A673 (cell line): ENCODE results near the gene SPEF2. TPM values are rescaled to one million over a fixed set of nuclear protein-coding genes. Genes with fewer than 3 reads are reported as not detected.

Source experiments
- BruUV-seq: library from RNA; stranded (reverse); fragments of 400-500 nt; replicated peaks from 2 replicates; lab custom pipeline; 2021; lab: Mats Ljungman, UMichigan
- CTCF ChIA-PET: fragments of 300-600 bp; sonication (Branson Sonifier 250); formaldehyde crosslinking; loops from one replicate; lab custom pipeline; 2022; ENCODE audit warnings: antibody characterized with exemption; lab: Charles Lee
- POLR2A ChIA-PET: fragments of 300-600 bp; sonication (Branson Sonifier 250); formaldehyde crosslinking; loops from one replicate; lab custom pipeline; 2022; ENCODE audit warnings: antibody characterized with exemption; ENCODE audit not compliant: low non-redundant PET; lab: Charles Lee
- DNase-seq: peaks from one replicate; pipeline ENCODE4 v3.0.0-alpha.2; 2015; ENCODE audit warnings: low spot score
- H3K27ac ChIP-seq: fragments of 200-600 bp; sonication (generic); 2 replicates; pipeline ENCODE4 v1.5.1; 2016; ENCODE audit warnings: mixed run types, low read depth, mild to moderate bottlenecking, mixed read lengths, antibody characterized with exemption, low read length; ENCODE audit not compliant: poor library complexity, severe bottlenecking
- H3K27me3 ChIP-seq: fragments of 200-600 bp; sonication (generic); replicated peaks from 2 replicates; pipeline ENCODE4 v1.6.1; 2017; ENCODE audit warnings: mixed run types, low read depth, mild to moderate bottlenecking, mixed read lengths, antibody characterized with exemption, low read length; ENCODE audit not compliant: insufficient read depth, poor library complexity
- H3K36me3 ChIP-seq: fragments of 200-600 bp; sonication (generic); 2 replicates; pipeline ENCODE4 v1.6.1; 2016; ENCODE audit warnings: mixed run types, mild to moderate bottlenecking, mixed read lengths, antibody characterized with exemption, low read length; ENCODE audit not compliant: insufficient read depth, poor library complexity, severe bottlenecking
- H3K4me1 ChIP-seq: fragments of 200-600 bp; sonication (generic); 2 replicates; pipeline ENCODE4 v1.6.1; 2017; ENCODE audit warnings: mixed run types, mild to moderate bottlenecking, mixed read lengths, antibody characterized with exemption, low read length; ENCODE audit not compliant: insufficient read depth, poor library complexity, severe bottlenecking
- H3K4me3 ChIP-seq: fragments of 200-600 bp; sonication (generic); 2 replicates; pipeline ENCODE4 v1.5.1; 2016; ENCODE audit warnings: low read depth, mixed run types, mild to moderate bottlenecking, mixed read lengths, low read length; ENCODE audit not compliant: poor library complexity, severe bottlenecking
- H3K9me3 ChIP-seq: fragments of 200-600 bp; sonication (generic); 2 replicates; pipeline ENCODE4 v1.6.1; 2016; ENCODE audit warnings: mixed run types, low read depth, mild to moderate bottlenecking, mixed read lengths, antibody characterized with exemption, low read length; ENCODE audit not compliant: poor library complexity, severe bottlenecking
- CTCF ChIP-seq: fragments of 300-800, 200-600 bp; sonication (generic); conservative IDR thresholded peaks from 2 replicates; pipeline ENCODE4 v1.5.1; 2017; ENCODE audit warnings: low read depth, mild to moderate bottlenecking, antibody characterized with exemption, low read length, moderate library complexity, mixed read lengths
- EZH2 ChIP-seq: fragments of 200-600 bp; sonication (generic); IDR thresholded peaks from 2 replicates; pipeline ENCODE4 v1.6.1; 2017; ENCODE audit warnings: borderline replicate concordance, low read depth, mild to moderate bottlenecking, mixed read lengths, antibody characterized with exemption, low read length; ENCODE audit not compliant: poor library complexity, severe bottlenecking
- intact Hi-C: fragments of 100-400 bp; cut with micrococcal nuclease; formaldehyde crosslinking; loops from one replicate; pipeline ENCODE4 v1.10.0; 2022; ENCODE audit not compliant: unreplicated experiment
- total RNA-seq: library from RNA; stranded (reverse); gene quantifications from 2 replicates; pipeline ENCODE4 v1.2.3, GENCODE V29; 2021

SPEF2 gene
- total RNA-seq, 1 experiment from 2014 or later = 1.5 TPM

- ChIA-PET CTCF (interaction anchor here (0.7 kb wide), 1 partner anchor 770 kb away, joined by 7 read pairs; no protein-coding TSS in a partner anchor), POLR2A (no interaction called here)
- H3K36me3 ChIP-seq = no peaks in the 10 kb centered on the region
- no peak overlapping the region for H3K27ac ChIP-seq
- DNase-seq = no peak
- no peak overlapping the region for H3K4me3 ChIP-seq
- intact Hi-C loops = no loop called here
- H3K9me3 ChIP-seq = no peaks in the 10 kb centered on the region
- no TSS peak for BruUV-seq
- TF ChIP-seq CTCF (no peak), EZH2 (no peak)
- H3K27me3 ChIP-seq = no peaks in the 10 kb centered on the region
- H3K4me1 ChIP-seq = peaks cover 27% of the 10 kb centered on the region
Measured at GRCh38 chr5:35804841-35805240, 187.2 kb downstream of the SPEF2 start.

- no peak for DNase-seq
- Histone ChIP-seq H3K27ac (no peak overlapping the region), H3K27me3 (no peaks in the 10 kb centered on the region), H3K9me3 (no peaks in the 10 kb centered on the region), H3K36me3 (no peaks in the 10 kb centered on the region), H3K4me1 (no peaks in the 10 kb centered on the region), H3K4me3 (no peak overlapping the region)
- POLR2A ChIA-PET = no interaction called here
- TF ChIP-seq CTCF (no peak), EZH2 (no peak)
- CTCF ChIA-PET = no interaction called here
- no TSS peak for BruUV-seq
- intact Hi-C loops = no loop called here
Measured at GRCh38 chr5:35810601-35811000, 192.9 kb downstream of the SPEF2 start.

DNA sequence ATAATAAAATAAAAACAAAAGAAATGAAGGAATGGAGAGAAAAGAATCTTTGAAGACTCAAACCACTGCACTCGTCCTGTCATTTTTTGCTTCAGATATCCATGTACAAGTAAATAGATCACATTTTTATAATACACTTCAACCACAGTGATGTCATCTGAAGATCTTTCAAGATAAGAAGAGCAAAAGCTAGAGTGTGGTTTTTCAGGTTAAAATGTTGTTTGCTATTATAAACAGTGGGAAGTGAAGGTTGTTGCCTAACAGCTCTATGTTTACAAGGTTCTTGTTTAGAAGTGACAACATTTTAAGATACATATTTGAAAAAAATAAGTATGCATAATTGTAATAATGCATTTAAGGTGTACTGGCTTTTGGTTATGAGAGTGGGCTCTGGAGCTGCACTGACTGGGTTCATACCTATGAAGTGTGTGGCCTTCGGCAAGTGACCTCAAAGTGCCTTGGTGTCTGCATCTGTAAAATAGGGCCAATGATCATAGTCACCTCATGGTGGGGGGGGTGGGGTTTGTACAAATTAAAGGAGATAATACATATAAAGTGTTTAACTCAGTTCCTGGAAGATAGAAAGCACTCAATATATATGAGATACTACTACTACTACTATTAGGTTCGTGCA lies 193.6 kb downstream of the SPEF2 start:
- H3K9me3 ChIP-seq = no peaks in the 10 kb centered on the region
- no peaks in the 10 kb centered on the region for H3K27me3 ChIP-seq
- no peak overlapping the region for H3K27ac ChIP-seq
- H3K4me3 ChIP-seq = no peak overlapping the region
- no peaks in the 10 kb centered on the region for H3K4me1 ChIP-seq
- TF ChIP-seq EZH2 (no peak), CTCF (no peak)
- BruUV-seq = no TSS peak
- DNase-seq = no peak
- ChIA-PET POLR2A (no interaction called here), CTCF (interaction anchor here (0.6 kb wide), 1 partner anchor 26 kb away, joined by 4 read pairs; no protein-coding TSS in a partner anchor)
- intact Hi-C loops = no loop called here
- no peaks in the 10 kb centered on the region for H3K36me3 ChIP-seq
